22Rv1 (cell line): Measurements from ENCODE around the gene PGR.

Experiments
- H3K27ac ChIP-seq: fragments of 450-650 bp; 2 replicates; pipeline ENCODE4 v1.5.1; 2017
- CTCF ChIP-seq: fragments of 450-650 bp; IDR thresholded peaks from 2 replicates; pipeline ENCODE4 v1.5.1; 2017; ENCODE audit warnings: mild to moderate bottlenecking
- ZFX ChIP-seq: fragments of 450-650 bp; IDR thresholded peaks from 2 replicates; pipeline ENCODE4 v1.6.1; 2017; ENCODE audit warnings: antibody characterized with exemption, borderline replicate concordance

The PGR gene

DNA sequence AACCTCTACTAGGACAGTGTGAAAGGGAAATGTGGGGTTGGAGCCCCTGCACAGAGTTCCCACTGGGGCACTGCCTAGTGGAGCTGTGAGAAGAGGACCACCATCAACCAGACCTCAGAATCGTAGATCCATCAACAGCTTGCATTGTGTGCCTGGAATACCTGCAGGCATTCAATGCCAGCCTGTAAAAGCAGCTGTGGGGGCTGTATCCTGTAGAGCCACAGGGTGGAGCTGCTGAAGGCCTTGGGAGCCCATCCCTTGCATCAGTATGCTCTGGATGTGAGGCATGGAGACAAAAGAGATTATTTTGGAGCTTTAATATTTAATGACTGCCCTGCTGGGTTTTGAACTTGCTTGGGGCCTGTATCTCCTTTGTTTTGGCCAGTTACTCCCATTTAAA is 46.3 kb downstream of the PGR start:
- no peak overlapping the region for H3K27ac ChIP-seq
- TF ChIP-seq CTCF (no peak), ZFX (no peak)

DNA sequence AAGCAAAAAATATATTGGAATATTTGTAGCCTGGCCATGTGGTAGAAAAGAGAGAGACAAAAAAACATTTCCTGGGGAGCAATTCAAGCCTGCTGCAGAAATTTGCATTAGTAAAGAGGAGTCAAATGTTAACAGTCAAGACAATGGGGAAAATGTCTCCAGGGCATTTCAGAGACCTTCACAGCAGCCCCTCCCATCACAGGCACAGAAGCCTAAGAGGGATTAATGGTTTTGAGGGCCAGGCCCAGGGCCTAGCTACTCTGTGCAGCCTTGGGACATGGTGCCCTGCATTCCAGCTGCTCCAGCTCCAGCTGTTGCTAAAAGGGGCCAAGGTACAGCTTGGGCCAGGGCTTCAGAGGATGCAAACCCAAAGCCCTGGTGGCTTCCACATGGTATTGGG is 46.8 kb downstream of the PGR start:
- no peak for TF ChIP-seq ZFX
- no peak for TF ChIP-seq CTCF
- H3K27ac ChIP-seq: no peak overlapping the region

DNA sequence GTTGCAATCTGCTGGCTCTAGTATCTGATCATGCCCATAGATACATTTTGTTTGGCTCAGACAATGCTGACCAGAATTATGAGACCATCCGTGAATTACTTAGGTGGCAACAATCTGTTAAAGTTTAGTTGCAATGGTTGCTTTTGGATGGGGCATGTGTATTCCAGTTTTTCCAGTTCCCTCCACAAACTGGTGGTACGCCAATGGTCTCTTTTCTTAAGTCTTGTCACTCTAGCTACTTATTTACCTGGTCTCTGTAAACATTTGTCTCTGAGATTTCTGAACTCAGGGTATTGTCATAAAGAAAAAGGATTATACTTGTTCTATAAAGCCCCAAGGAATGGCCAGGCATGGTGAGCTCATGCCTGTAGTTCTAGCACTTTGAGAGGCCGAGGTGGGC is 65.9 kb downstream of the PGR start:
- TF ChIP-seq ZFX (no peak), CTCF (no peak)
- H3K27ac ChIP-seq: no peak overlapping the region

DNA sequence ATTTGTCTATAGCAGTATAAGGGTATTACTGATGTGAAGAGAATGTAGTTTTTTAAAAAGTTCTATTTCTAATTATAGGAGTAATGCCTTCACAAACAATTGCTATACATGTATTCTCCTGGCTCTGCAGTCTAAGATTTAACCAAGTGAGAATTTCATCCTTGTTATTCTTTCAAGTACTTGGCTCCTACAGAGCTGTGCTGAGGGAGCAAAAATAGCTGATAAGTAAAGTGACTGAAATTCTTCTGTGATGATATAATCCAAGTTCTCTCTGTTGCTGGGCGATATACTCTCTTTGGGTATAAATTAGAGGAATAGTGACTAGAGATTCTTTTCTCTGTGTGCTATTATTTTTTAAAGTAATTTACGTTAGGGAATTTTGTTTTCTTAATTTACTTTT is 68.0 kb downstream of the PGR start:
- no peak overlapping the region for H3K27ac ChIP-seq
- TF ChIP-seq CTCF: no peak
- TF ChIP-seq ZFX: no peak

GRCh38 chr11:101059331-101059730 is 70.3 kb downstream of the PGR start:
- no peak overlapping the region for H3K27ac ChIP-seq
- TF ChIP-seq CTCF: no peak
- TF ChIP-seq ZFX: no peak

DNA sequence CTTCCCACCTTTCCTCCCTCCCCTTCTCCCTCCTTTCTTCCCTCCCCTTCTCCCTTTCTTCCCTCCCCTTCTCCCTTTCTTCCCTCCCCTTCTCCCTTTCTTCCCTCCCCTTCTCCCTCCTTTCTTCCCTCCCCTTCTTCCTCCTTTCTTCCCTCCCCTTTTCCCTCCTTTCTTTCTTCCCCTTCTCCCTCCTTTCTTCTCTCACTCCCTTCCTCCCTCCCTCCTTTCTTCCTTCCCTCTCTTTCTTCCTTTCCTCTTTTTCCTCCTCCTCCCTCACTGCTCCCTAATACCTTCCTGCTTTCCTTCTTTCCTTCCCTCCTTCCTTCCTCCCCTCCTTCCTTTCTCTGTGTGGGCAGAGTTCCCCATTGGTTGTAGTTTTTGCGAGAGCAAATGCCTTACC is 76.1 kb downstream of the PGR start:
- TF ChIP-seq CTCF (no peak), ZFX (no peak)
- no peak overlapping the region for H3K27ac ChIP-seq

DNA sequence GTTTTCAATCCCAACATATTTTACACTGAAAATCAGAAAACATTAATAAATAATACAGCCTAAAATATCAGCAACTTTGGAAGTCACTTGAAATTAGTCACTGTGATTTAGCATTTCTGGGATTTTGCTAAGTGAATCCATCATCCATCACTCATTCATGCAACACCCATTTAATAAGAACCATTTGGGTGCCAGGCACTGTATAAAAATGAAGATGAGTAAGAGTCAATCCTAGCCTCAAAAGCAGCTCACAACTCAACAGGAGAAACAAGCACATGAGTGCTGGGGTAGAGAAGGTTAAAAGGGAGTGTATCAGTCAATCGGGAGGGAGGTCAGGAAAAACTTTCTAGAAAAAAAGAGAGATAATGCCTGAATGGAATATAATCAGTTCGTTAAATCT is 77.9 kb downstream of the PGR start:
- TF ChIP-seq ZFX: no peak
- TF ChIP-seq CTCF: no peak
- no peak overlapping the region for H3K27ac ChIP-seq
